H1 (cell line): Measurements from ENCODE around the gene IGFBP1.
A peak's percentile ranks its signal among the peaks of the same experiment; 100 is the strongest.

Experiments used
- CBX5 ChIP-seq: fragments of 300-800, 300-1000 bp; sonication (generic); IDR thresholded peaks from 2 replicates; pipeline ENCODE4 v1.7.1; 2016; ENCODE audit warnings: antibody characterized with exemption, low read length, low read depth
- CTCF ChIP-seq, 3 experiments: IDR thresholded peaks; 1 replicate in 2 of 3; 2 replicates in 1 of 3; pipeline versions ENCODE4 v1.5.1 to v1.6.1; 2011; ENCODE audit warnings: low read length in 3 of 3, mild to moderate bottlenecking in 3 of 3, inconsistent platforms in 2 of 3, low read depth in 1 of 3, moderate library complexity in 1 of 3; ENCODE audit not compliant: insufficient read depth in 1 of 3; ENCODE audit errors: control extremely low read depth in 1 of 3
- EZH2 ChIP-seq: fragments of 200-600 bp; sonication (generic); IDR thresholded peaks from 2 replicates; pipeline ENCODE4 v1.7.1; 2012; ENCODE audit warnings: low read depth, mild to moderate bottlenecking, moderate library complexity, low read length, inconsistent platforms; ENCODE audit not compliant: severe bottlenecking
- HDAC6 ChIP-seq: IDR thresholded peaks from one replicate; pipeline ENCODE4 v1.7.1; 2012; ENCODE audit warnings: low read depth, mild to moderate bottlenecking, inconsistent platforms, low read length, moderate library complexity
- NRF1 ChIP-seq: IDR thresholded peaks from 2 replicates; pipeline ENCODE4 v1.6.1; 2011; ENCODE audit warnings: mild to moderate bottlenecking, low read depth, low read length, improper control_type of control experiment
- POLR2A ChIP-seq, 2 experiments: IDR thresholded peaks; 1 replicate in 1 of 2; 2 replicates in 1 of 2; pipeline ENCODE4 v1.6.1; 2011; ENCODE audit warnings: low read depth in 2 of 2, low read length in 2 of 2, mild to moderate bottlenecking in 2 of 2; ENCODE audit errors: control extremely low read depth in 1 of 2
- POLR2AphosphoS5 ChIP-seq: IDR thresholded peaks from 2 replicates; pipeline ENCODE4 v1.6.1; 2011; ENCODE audit warnings: low read depth, low read length
- RFX5 ChIP-seq: IDR thresholded peaks from 2 replicates; pipeline ENCODE4 v1.6.1; 2011; ENCODE audit warnings: low read depth, low read length, improper control_type of control experiment, borderline replicate concordance
- RNF2 ChIP-seq: fragments of 200-900, 300-1000 bp; sonication (generic); IDR thresholded peaks from 2 replicates; pipeline ENCODE4 v1.7.1; 2016; ENCODE audit warnings: borderline replicate concordance, low read depth, mild to moderate bottlenecking, antibody characterized with exemption, low read length; ENCODE audit not compliant: poor library complexity, severe bottlenecking; ENCODE audit errors: missing control alignments
- SIN3A ChIP-seq, 2 experiments: IDR thresholded peaks in 1 of 2; conservative IDR thresholded peaks in 1 of 2; 2 replicates each; pipeline ENCODE4 v1.6.1; 2011 to 2012; ENCODE audit warnings: low read length in 2 of 2, improper control_type of control experiment in 1 of 2, low read depth in 1 of 2, mild to moderate bottlenecking in 1 of 2
- TCF12 ChIP-seq: IDR thresholded peaks from 2 replicates; pipeline ENCODE4 v1.6.1; 2011; ENCODE audit warnings: low read depth, mild to moderate bottlenecking, low read length
- YY1 ChIP-seq: IDR thresholded peaks from 2 replicates; pipeline ENCODE4 v1.6.1; 2011; ENCODE audit warnings: low read depth, mild to moderate bottlenecking, low read length

DNA sequence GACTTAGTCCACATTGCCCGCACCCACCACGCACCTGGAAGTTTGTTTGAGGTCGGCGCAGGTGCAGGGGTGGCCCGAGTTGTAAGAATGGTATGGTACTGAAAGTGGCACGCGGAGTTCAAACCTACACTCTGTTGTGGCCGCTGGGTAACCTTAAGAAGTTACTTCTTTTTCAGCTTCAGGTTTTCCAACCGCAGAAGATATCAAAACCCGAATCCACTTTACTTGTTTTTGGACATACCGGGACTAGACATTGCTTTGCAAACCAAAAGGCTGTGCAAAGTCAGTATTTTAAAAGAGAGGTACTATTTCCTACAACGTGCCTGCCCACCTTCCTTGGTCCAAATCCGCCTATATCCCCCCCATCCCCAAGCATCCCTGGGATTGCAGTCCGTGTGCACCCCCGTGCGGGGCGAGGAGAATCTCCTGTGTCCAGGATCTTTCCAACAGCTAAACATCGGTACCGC lies 31.7 kb downstream of the IGFBP1 start:
- peak; percentile 37 for TF ChIP-seq EZH2
- no peak for TF ChIP-seq CBX5
- TF ChIP-seq HDAC6 = no peak
- TF ChIP-seq POLR2A (IDR thresholded peaks at IDR 0.05; ENCODE audit: control extremely low read depth in 1 of 2, low read depth in 2 of 2, low read length in 2 of 2) = no peak
- no peak for TF ChIP-seq RFX5
- TF ChIP-seq NRF1 = no peak
- TF ChIP-seq TCF12 = no peak
- no peak for TF ChIP-seq CTCF (IDR thresholded peaks at IDR 0.05; ENCODE audit: control extremely low read depth in 1 of 3, insufficient read depth in 1 of 3, low read depth in 1 of 3, low read length in 3 of 3)
- no peak for TF ChIP-seq RNF2
- no peak for TF ChIP-seq POLR2AphosphoS5
- no peak for TF ChIP-seq SIN3A (conservative IDR thresholded peaks at IDR 0.05 in 1 of 2, IDR thresholded peaks at IDR 0.05 in 1 of 2; ENCODE audit: low read depth in 1 of 2, low read length in 2 of 2)
- no peak for TF ChIP-seq YY1
